Measurements from ENCODE around the gene NPS.

The NPS gene

GRCh38 chr10:127563718-127564553, 14.8 kb downstream of the NPS start:
- Histone ChIP-seq H3K27me3 (ENCODE audit: control insufficient read depth, insufficient read depth, low read length) (no peaks in the 10 kb centered on the region), H3K9me3 (ENCODE audit: control insufficient read depth, low read depth, low read length) (no peaks in the 10 kb centered on the region), H3K9ac (ENCODE audit: low read length) (no peak overlapping the region), H3K4me1 (ENCODE audit: control insufficient read depth, low read depth, low read length) (no peaks in the 10 kb centered on the region), H3K27ac (ENCODE audit: low read length) (no peak overlapping the region), H3K4me3 (ENCODE audit: low read length) (no peak overlapping the region), H3K36me3 (ENCODE audit: control insufficient read depth, low read depth, low read length) (no peaks in the 10 kb centered on the region)

DNA sequence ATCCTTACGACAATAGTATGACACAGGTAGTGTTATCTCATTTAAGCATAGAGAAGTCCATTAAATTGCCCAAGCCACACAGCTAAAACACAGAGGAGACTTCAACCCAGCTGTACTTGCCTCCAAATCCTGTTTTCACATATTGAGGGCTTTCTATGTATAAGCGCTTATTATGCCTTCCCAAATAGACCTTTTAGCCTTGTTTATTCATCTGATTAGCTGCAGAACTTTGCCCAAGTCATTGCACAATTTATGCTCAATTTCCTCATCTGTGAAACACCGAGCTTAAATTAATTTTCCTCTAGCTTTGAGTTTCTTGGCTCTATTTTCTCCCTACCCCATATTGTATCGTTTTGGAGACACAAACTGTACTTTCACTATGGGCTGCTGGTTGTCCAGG, 15.5 kb downstream of the NPS start:
- Histone ChIP-seq H3K9ac (ENCODE audit: low read length) (no peak overlapping the region), H3K27ac (ENCODE audit: low read length) (no peak overlapping the region)

GRCh38 chr10:127565583-127565982, 16.5 kb downstream of the NPS start:
- Histone ChIP-seq H3K4me3 (ENCODE audit: low read length) (no peak overlapping the region), H3K36me3 (ENCODE audit: control insufficient read depth, low read depth, low read length) (no peaks in the 10 kb centered on the region), H3K9me3 (ENCODE audit: control insufficient read depth, low read depth, low read length) (no peaks in the 10 kb centered on the region), H3K9ac (ENCODE audit: low read length) (no peak overlapping the region), H3K4me1 (ENCODE audit: control insufficient read depth, low read depth, low read length) (no peaks in the 10 kb centered on the region), H3K27ac (ENCODE audit: low read length) (no peak overlapping the region), H3K27me3 (ENCODE audit: control insufficient read depth, insufficient read depth, low read length) (no peaks in the 10 kb centered on the region)

More for the DNA sequence above, 15.5 kb downstream of the NPS start:
- no peaks in the 10 kb centered on the region for H3K27me3 ChIP-seq (ENCODE audit: control insufficient read depth, insufficient read depth, low read length)
- no peaks in the 10 kb centered on the region for H3K9me3 ChIP-seq (ENCODE audit: control insufficient read depth, low read depth, low read length)
- H3K4me3 ChIP-seq (ENCODE audit: low read length) = no peak overlapping the region
- no peaks in the 10 kb centered on the region for H3K36me3 ChIP-seq (ENCODE audit: control insufficient read depth, low read depth, low read length)
- H3K4me1 ChIP-seq (ENCODE audit: control insufficient read depth, low read depth, low read length) = no peaks in the 10 kb centered on the region

GRCh38 chr10:127569210-127569609, 20.1 kb downstream of the NPS start:
- no peaks in the 10 kb centered on the region for H3K4me1 ChIP-seq (ENCODE audit: control insufficient read depth, low read depth, low read length)
- no peaks in the 10 kb centered on the region for H3K27me3 ChIP-seq (ENCODE audit: control insufficient read depth, insufficient read depth, low read length)
- H3K4me3 ChIP-seq (ENCODE audit: low read length) = no peak overlapping the region
- H3K9ac ChIP-seq (ENCODE audit: low read length) = no peak overlapping the region
- no peaks in the 10 kb centered on the region for H3K36me3 ChIP-seq (ENCODE audit: control insufficient read depth, low read depth, low read length)
- no peaks in the 10 kb centered on the region for H3K9me3 ChIP-seq (ENCODE audit: control insufficient read depth, low read depth, low read length)
- no peak overlapping the region for H3K27ac ChIP-seq (ENCODE audit: low read length)

DNA sequence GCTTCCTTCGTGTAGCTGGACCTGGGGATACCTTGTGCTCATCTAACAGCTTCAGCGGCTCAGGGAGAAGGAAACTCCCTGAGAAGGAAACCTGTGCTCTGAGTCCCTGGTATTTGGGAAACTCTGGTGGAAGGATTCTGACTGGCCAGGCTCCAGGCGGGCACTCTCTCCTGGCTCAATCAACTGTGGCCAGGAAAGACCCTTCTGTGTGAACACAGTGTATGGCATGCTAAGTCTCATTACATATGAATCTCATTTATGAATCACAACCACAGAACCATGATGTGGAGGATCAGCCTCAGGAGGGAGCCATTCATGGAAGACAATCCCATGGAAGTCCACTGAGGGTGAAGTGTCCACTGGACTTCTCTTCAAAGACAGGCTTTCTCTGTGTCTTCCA, 20.9 kb downstream of the NPS start:
- Histone ChIP-seq H3K27me3 (ENCODE audit: control insufficient read depth, insufficient read depth, low read length) (no peaks in the 10 kb centered on the region), H3K36me3 (ENCODE audit: control insufficient read depth, low read depth, low read length) (no peaks in the 10 kb centered on the region), H3K27ac (ENCODE audit: low read length) (no peak overlapping the region), H3K4me3 (ENCODE audit: low read length) (no peak overlapping the region), H3K9me3 (ENCODE audit: control insufficient read depth, low read depth, low read length) (no peaks in the 10 kb centered on the region), H3K9ac (ENCODE audit: low read length) (no peak overlapping the region), H3K4me1 (ENCODE audit: control insufficient read depth, low read depth, low read length) (no peaks in the 10 kb centered on the region)

- H3K36me3 ChIP-seq (ENCODE audit: control insufficient read depth, low read depth, low read length) = no peaks in the 10 kb centered on the region
- no peaks in the 10 kb centered on the region for H3K9me3 ChIP-seq (ENCODE audit: control insufficient read depth, low read depth, low read length)
- no peak overlapping the region for H3K9ac ChIP-seq (ENCODE audit: low read length)
- no peak overlapping the region for H3K27ac ChIP-seq (ENCODE audit: low read length)
- H3K27me3 ChIP-seq (ENCODE audit: control insufficient read depth, insufficient read depth, low read length) = no peaks in the 10 kb centered on the region
- no peaks in the 10 kb centered on the region for H3K4me1 ChIP-seq (ENCODE audit: control insufficient read depth, low read depth, low read length)
- no peak overlapping the region for H3K4me3 ChIP-seq (ENCODE audit: low read length)
Measured at GRCh38 chr10:127571386-127571785, 22.3 kb downstream of the NPS start.

- Histone ChIP-seq H3K27ac (ENCODE audit: low read length) (no peak overlapping the region), H3K36me3 (ENCODE audit: control insufficient read depth, low read depth, low read length) (no peaks in the 10 kb centered on the region), H3K9ac (ENCODE audit: low read length) (no peak overlapping the region), H3K4me1 (ENCODE audit: control insufficient read depth, low read depth, low read length) (no peaks in the 10 kb centered on the region), H3K27me3 (ENCODE audit: control insufficient read depth, insufficient read depth, low read length) (no peaks in the 10 kb centered on the region), H3K9me3 (ENCODE audit: control insufficient read depth, low read depth, low read length) (no peaks in the 10 kb centered on the region), H3K4me3 (ENCODE audit: low read length) (no peak overlapping the region)
Measured at GRCh38 chr10:127576051-127576450, 26.9 kb downstream of the NPS start.

- H3K4me1 ChIP-seq (ENCODE audit: control insufficient read depth, low read depth, low read length) = no peaks in the 10 kb centered on the region
Measured at GRCh38 chr10:127576740-127577161, 27.6 kb downstream of the NPS start.

DNA sequence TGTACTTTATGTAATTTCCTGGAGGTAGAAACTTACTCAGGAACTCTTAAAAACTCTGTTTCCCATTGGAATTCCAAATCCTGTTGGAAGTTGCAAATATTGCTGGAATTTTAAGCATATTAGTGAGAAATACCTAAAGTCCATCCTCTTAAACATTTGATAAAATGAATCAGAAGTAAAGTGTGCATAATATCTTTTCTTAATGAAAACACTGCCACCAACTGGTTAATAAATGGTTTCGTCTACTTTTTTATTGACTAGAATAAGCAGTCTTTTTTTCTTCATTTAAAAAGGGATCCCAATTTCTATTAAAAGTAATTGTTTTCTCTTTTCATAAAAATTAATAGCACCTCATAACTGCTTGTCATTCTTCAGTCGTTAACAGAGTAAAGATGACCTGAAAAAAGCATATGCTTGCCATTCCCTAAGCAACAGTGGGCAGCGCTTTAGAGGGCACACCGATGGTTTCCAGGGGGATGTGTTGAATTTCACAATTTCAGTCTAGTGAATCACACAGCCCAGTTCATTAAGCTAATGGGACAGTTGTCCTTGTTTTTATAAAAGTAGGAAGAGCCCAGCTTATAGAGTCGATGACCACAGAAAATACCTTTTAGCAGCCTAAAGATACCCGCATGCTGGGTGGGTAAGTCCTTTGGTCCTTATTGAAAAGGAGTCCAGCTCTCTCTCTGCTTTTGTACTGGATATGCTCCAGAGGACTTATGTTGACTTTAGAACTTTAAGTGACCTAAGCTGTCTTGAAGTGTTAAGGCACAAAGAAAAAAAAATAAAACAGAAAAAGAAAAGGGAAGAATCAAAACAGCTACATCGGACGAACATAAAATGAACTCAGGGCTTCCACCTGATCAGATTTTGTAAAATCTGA, 28.5 kb downstream of the NPS start:
- H3K27me3 ChIP-seq (ENCODE audit: control insufficient read depth, insufficient read depth, low read length) = no peaks in the 10 kb centered on the region
- H3K9ac ChIP-seq (ENCODE audit: low read length) = no peak overlapping the region
- no peak overlapping the region for H3K4me3 ChIP-seq (ENCODE audit: low read length)
- H3K27ac ChIP-seq (ENCODE audit: low read length) = no peak overlapping the region
- no peaks in the 10 kb centered on the region for H3K9me3 ChIP-seq (ENCODE audit: control insufficient read depth, low read depth, low read length)
- H3K4me1 ChIP-seq (ENCODE audit: control insufficient read depth, low read depth, low read length) = no peaks in the 10 kb centered on the region
- no peaks in the 10 kb centered on the region for H3K36me3 ChIP-seq (ENCODE audit: control insufficient read depth, low read depth, low read length)

More at GRCh38 chr10:127576740-127577161, 27.6 kb downstream of the NPS start:
- Histone ChIP-seq H3K4me3 (ENCODE audit: low read length) (no peak overlapping the region), H3K9ac (ENCODE audit: low read length) (no peak overlapping the region), H3K27ac (ENCODE audit: low read length) (no peak overlapping the region), H3K27me3 (ENCODE audit: control insufficient read depth, insufficient read depth, low read length) (no peaks in the 10 kb centered on the region), H3K36me3 (ENCODE audit: control insufficient read depth, low read depth, low read length) (no peaks in the 10 kb centered on the region), H3K9me3 (ENCODE audit: control insufficient read depth, low read depth, low read length) (no peaks in the 10 kb centered on the region)

GRCh38 chr10:127578259-127578960, 29.3 kb downstream of the NPS start:
- Histone ChIP-seq H3K9me3 (ENCODE audit: control insufficient read depth, low read depth, low read length) (no peaks in the 10 kb centered on the region), H3K27ac (ENCODE audit: low read length) (no peak overlapping the region), H3K36me3 (ENCODE audit: control insufficient read depth, low read depth, low read length) (no peaks in the 10 kb centered on the region), H3K9ac (ENCODE audit: low read length) (no peak overlapping the region), H3K4me1 (ENCODE audit: control insufficient read depth, low read depth, low read length) (no peaks in the 10 kb centered on the region), H3K27me3 (ENCODE audit: control insufficient read depth, insufficient read depth, low read length) (no peaks in the 10 kb centered on the region), H3K4me3 (ENCODE audit: low read length) (no peak overlapping the region)

DNA sequence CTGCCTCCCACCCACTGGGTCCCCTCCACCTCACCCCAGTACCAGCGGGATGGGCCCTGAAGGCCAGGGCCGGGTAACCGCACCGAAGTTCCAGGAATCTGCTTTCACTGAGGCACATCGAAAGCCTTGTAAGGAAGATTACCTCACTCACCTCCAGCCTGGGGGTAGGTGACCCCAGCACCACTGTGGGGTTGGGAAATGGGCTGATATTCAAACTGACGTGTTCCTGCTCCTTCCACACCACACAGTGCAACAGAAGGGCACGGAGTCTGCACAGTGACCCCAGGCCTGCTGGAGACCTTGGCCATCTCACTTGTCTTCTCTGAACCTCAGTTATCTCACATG, 29.8 kb downstream of the NPS start:
- H3K36me3 ChIP-seq (ENCODE audit: control insufficient read depth, low read depth, low read length) = no peaks in the 10 kb centered on the region
- no peaks in the 10 kb centered on the region for H3K9me3 ChIP-seq (ENCODE audit: control insufficient read depth, low read depth, low read length)
- H3K9ac ChIP-seq (ENCODE audit: low read length) = no peak overlapping the region
- H3K4me3 ChIP-seq (ENCODE audit: low read length) = no peak overlapping the region
- no peaks in the 10 kb centered on the region for H3K27me3 ChIP-seq (ENCODE audit: control insufficient read depth, insufficient read depth, low read length)
- H3K27ac ChIP-seq (ENCODE audit: low read length) = no peak overlapping the region
- H3K4me1 ChIP-seq (ENCODE audit: control insufficient read depth, low read depth, low read length) = no peaks in the 10 kb centered on the region

Data from iPS-18a (cell line).